ENCODE measurements around the gene POC1B. TPM values are rescaled to one million over a fixed set of nuclear protein-coding genes. Genes with fewer than 3 reads are reported as not detected.
A peak's percentile ranks its signal among the peaks of the same experiment; 100 is the strongest.

The POC1B gene
- total RNA-seq (2014; rRNA removed): 21.5 and 25.0 TPM in 2 replicates
- percentile 78 among the genes with signal in this experiment for Bru-seq, nascent RNA
- percentile 68 among the genes with signal in this experiment for BruChase-seq, experiment 1, labeled RNA remaining after a 6-hour chase
- BruChase-seq, experiment 2, labeled RNA remaining after a 2-hour chase: percentile 74 among the genes with signal in this experiment
- long read RNA-seq, transcript POC1B-201 (12 exons, 3,001 nt): major isoform, 9 of 55 reads
- long read RNA-seq, transcript POC1B-209 (11 exons, 2,038 nt): minor isoform, 6 of 55 reads
- long read RNA-seq, partial matches to known transcripts: 3 of 55 reads
- long read RNA-seq, other reads (novel, unspliced or antisense): 34 of 55 reads

- Histone ChIP-seq H4K20me1 (ENCODE audit: low read length) (no peaks in the 10 kb centered on the region), H3K27ac (ENCODE audit: low read length) (peak within 1 kb of the TSS; percentile 81), H2AFZ (ENCODE audit: low read length) (peak within 1 kb of the TSS; percentile 84), H3K9me2 (replicated peaks; ENCODE audit: low read length) (no peaks in the 10 kb centered on the region), H3K9ac (ENCODE audit: low read length) (peak within 1 kb of the TSS; percentile 81), H3K36me3 (ENCODE audit: low read depth, low read length) (peaks cover 13% of the 10 kb centered on the region; the same call in 1 of the 2 replicates), H3K4me3 (ENCODE audit: low read length) (peak within 1 kb of the TSS; percentile 91), H3K9me3 (ENCODE audit: low read length) (no peaks in the 10 kb centered on the region), H3F3A (ENCODE audit: low read length, unreplicated experiment) (no peaks in the 10 kb centered on the region), H3K4me2 (ENCODE audit: low read length) (peak within 1 kb of the TSS; percentile 78), H3K79me2 (ENCODE audit: low read length) (peaks cover 50% of the 10 kb centered on the region), H3K4me1 (ENCODE audit: insufficient read depth, low read length) (peaks cover 37% of the 10 kb centered on the region), H3K27me3 (ENCODE audit: low read length) (no peaks in the 10 kb centered on the region)
- POLR2A ChIA-PET (ENCODE audit: unreplicated experiment): no interaction called here
- ATAC-seq (peak; percentile 58), DNase-seq (peak; percentile 80)
- TF ChIP-seq EZH2 (IDR thresholded peaks at IDR 0.05; ENCODE audit: low read length, unreplicated experiment): no peak
- no peak for TF ChIP-seq EZH2phosphoT487 (IDR thresholded peaks at IDR 0.05; ENCODE audit: borderline replicate concordance, low read length)
- TF ChIP-seq, protein P1, sequence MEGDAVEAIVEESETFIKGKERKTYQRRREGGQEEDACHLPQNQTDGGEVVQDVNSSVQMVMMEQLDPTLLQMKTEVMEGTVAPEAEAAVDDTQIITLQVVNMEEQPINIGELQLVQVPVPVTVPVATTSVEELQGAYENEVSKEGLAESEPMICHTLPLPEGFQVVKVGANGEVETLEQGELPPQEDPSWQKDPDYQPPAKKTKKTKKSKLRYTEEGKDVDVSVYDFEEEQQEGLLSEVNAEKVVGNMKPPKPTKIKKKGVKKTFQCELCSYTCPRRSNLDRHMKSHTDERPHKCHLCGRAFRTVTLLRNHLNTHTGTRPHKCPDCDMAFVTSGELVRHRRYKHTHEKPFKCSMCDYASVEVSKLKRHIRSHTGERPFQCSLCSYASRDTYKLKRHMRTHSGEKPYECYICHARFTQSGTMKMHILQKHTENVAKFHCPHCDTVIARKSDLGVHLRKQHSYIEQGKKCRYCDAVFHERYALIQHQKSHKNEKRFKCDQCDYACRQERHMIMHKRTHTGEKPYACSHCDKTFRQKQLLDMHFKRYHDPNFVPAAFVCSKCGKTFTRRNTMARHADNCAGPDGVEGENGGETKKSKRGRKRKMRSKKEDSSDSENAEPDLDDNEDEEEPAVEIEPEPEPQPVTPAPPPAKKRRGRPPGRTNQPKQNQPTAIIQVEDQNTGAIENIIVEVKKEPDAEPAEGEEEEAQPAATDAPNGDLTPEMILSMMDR (conservative IDR thresholded peaks at IDR 0.05; ENCODE audit: low read depth, low read length): no peak
- TSS peak; percentile 28 for BruUV-seq (replicated peaks)
- CTCF ChIA-PET: no interaction called here
- intact Hi-C loops (cut with micrococcal nuclease): loop anchor here (2.0 to 10.0 kb wide), 2 partner anchors 173 to 301 kb away; partner anchors contain the start of gene DUSP6
Observed at GRCh38 chr12:89525824-89526770, at the start of gene POC1B. TSS of gene POC1B (minus strand) at chr12:89526047. CDS start at chr12:89525895, 152 bp downstream.

DNA sequence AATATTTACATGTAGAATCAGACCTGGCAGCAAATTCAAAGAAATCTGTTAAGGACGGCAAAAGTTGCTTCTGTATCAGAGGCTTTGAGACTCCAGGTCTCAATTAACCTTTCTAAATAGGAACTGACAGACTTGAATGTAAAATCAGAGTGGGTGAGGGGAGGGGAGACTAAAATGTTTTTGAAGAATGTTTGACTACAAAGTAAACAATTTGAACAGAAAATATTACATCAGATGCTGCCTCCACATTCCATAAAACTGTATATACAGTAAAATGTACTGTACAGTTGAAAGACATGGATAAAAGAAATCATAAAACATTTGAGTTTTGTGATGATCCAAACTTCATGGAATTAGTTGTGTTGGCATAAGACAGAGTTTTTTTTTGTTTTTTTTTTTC, 49.5 kb upstream of the POC1B start:
- Histone ChIP-seq H3K9me3 (ENCODE audit: low read length) (no peaks in the 10 kb centered on the region), H3K4me2 (ENCODE audit: low read length) (no peak overlapping the region), H3K4me1 (ENCODE audit: insufficient read depth, low read length) (no peaks in the 10 kb centered on the region), H3F3A (ENCODE audit: low read length, unreplicated experiment) (no peaks in the 10 kb centered on the region), H3K79me2 (ENCODE audit: low read length) (no peaks in the 10 kb centered on the region), H3K36me3 (ENCODE audit: low read depth, low read length) (no peaks in the 10 kb centered on the region), H3K27ac (ENCODE audit: low read length) (no peak overlapping the region), H2AFZ (ENCODE audit: low read length) (no peak overlapping the region), H4K20me1 (ENCODE audit: low read length) (no peaks in the 10 kb centered on the region), H3K9me2 (replicated peaks; ENCODE audit: low read length) (no peaks in the 10 kb centered on the region), H3K27me3 (ENCODE audit: low read length) (no peaks in the 10 kb centered on the region), H3K4me3 (ENCODE audit: low read length) (no peak overlapping the region), H3K9ac (ENCODE audit: low read length) (no peak overlapping the region)
- no TSS peak for BruUV-seq (replicated peaks)
- CTCF ChIA-PET: no interaction called here
- no peak for ATAC-seq
- no peak for DNase-seq
- POLR2A ChIA-PET (ENCODE audit: unreplicated experiment): no interaction called here
- intact Hi-C loops (cut with micrococcal nuclease): no loop called here
- TF ChIP-seq, protein P1 (conservative IDR thresholded peaks at IDR 0.05; ENCODE audit: low read depth, low read length): no peak
- no peak for TF ChIP-seq EZH2phosphoT487 (IDR thresholded peaks at IDR 0.05; ENCODE audit: borderline replicate concordance, low read length)
- TF ChIP-seq EZH2 (IDR thresholded peaks at IDR 0.05; ENCODE audit: low read length, unreplicated experiment): no peak

Data from PC-3 (cell line).